Osteoblast (primary cell): ENCODE measurements around the gene GSK3B. TPM values are rescaled to one million over a fixed set of nuclear protein-coding genes. Genes with fewer than 3 reads are reported as not detected.

ENCODE experiments used
- DNase-seq: peaks from one replicate; pipeline ENCODE4 v3.0.0; 2011; ENCODE audit warnings: low spot score, mixed read lengths; ENCODE audit not compliant: insufficient read length; ENCODE audit errors: missing footprints
- H2AFZ ChIP-seq: 2 replicates; pipeline ENCODE4 v1.6.0; 2011; ENCODE audit warnings: mild to moderate bottlenecking, low read length
- H3K27ac ChIP-seq: 2 replicates; pipeline ENCODE4 v1.5.1; 2011; ENCODE audit warnings: mild to moderate bottlenecking, low read depth, low read length, moderate library complexity
- H3K27me3 ChIP-seq: 2 replicates; pipeline ENCODE4 v1.6.0; 2012; ENCODE audit warnings: mild to moderate bottlenecking, control low read depth, inconsistent platforms, low read length, moderate library complexity; ENCODE audit not compliant: insufficient read depth
- H3K36me3 ChIP-seq: 2 replicates; pipeline ENCODE4 v1.5.1; 2011; ENCODE audit warnings: mild to moderate bottlenecking, low read length, control low read depth, moderate library complexity; ENCODE audit not compliant: insufficient read depth
- H3K4me1 ChIP-seq: 2 replicates; pipeline ENCODE4 v1.5.1; 2011; ENCODE audit warnings: mild to moderate bottlenecking, low read length, control low read depth, moderate library complexity; ENCODE audit not compliant: insufficient read depth
- H3K4me2 ChIP-seq: 2 replicates; pipeline ENCODE4 v1.6.0; 2011; ENCODE audit warnings: mild to moderate bottlenecking, low read length; ENCODE audit not compliant: insufficient read depth
- H3K4me3 ChIP-seq: fragments of 200-600 bp; sonication (generic); 3 replicates; pipeline ENCODE4 v1.5.1; 2012; ENCODE audit warnings: mild to moderate bottlenecking, low read length, inconsistent platforms; ENCODE audit not compliant: insufficient read depth
- H3K79me2 ChIP-seq: 2 replicates; pipeline ENCODE4 v1.6.0; 2012; ENCODE audit warnings: mild to moderate bottlenecking, low read length, control low read depth, inconsistent platforms; ENCODE audit not compliant: insufficient read depth
- H3K9me3 ChIP-seq: 2 replicates; pipeline ENCODE4 v1.5.1; 2011; ENCODE audit warnings: low read depth, low read length, control low read depth
- H4K20me1 ChIP-seq: 2 replicates; pipeline ENCODE4 v1.6.0; 2012; ENCODE audit warnings: mild to moderate bottlenecking, low read length, control low read depth; ENCODE audit not compliant: insufficient read depth
- CTCF ChIP-seq: IDR thresholded peaks from 2 replicates; pipeline ENCODE4 v1.5.1; 2011; ENCODE audit warnings: mild to moderate bottlenecking, low read depth, low read length, moderate library complexity; ENCODE audit errors: extremely low read depth
- total RNA-seq: library from RNA; depleted of rRNA; stranded (reverse); fragments of >200 nt; gene quantifications from 2 replicates; pipeline ENCODE4 v1.2.3, GENCODE V29; 2012

The GSK3B gene
- total RNA-seq, 1 donor = 87.9 TPM

DNA sequence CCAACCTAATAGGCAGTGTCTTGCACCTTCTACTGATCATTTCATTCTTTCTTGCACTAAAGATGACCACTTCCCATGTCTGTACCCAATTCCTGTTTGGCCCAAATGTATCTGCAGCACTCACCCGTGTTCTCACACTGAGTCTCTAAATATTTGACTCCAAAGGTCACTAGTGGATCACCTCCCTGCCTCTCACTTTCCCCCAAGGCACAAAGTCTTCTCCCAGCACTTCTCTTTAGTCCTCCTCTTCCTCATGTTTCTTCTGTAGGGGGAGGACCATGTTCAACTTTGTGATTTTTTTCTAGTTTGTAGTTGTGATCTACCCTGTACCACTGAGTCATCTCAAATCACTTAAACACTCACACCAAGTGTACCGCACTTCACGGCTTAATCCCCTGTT lies 298.4 kb downstream of the GSK3B start:
- Histone ChIP-seq H2AFZ (no peak overlapping the region), H3K36me3 (no peaks in the 10 kb centered on the region), H3K4me3 (no peak overlapping the region), H4K20me1 (no peaks in the 10 kb centered on the region), H3K79me2 (no peaks in the 10 kb centered on the region), H3K9me3 (no peaks in the 10 kb centered on the region), H3K27ac (no peak overlapping the region), H3K4me2 (no peak overlapping the region), H3K4me1 (peaks cover 4% of the 10 kb centered on the region), H3K27me3 (peaks cover 12% of the 10 kb centered on the region)
- TF ChIP-seq CTCF = no peak
- DNase-seq = no peak

GRCh38 chr3:119794971-119795612 lies 299.2 kb downstream of the GSK3B start:
- peak overlapping the region; percentile 23 for H2AFZ ChIP-seq
- TF ChIP-seq CTCF = no peak
- H3K36me3 ChIP-seq = no peaks in the 10 kb centered on the region
- peak; percentile 51 for DNase-seq
- H3K4me1 ChIP-seq = peaks cover 4% of the 10 kb centered on the region
- peaks cover 7% of the 10 kb centered on the region for H3K27me3 ChIP-seq
- H3K4me2 ChIP-seq = no peak overlapping the region
- H3K27ac ChIP-seq = no peak overlapping the region
- H3K79me2 ChIP-seq = no peaks in the 10 kb centered on the region
- H3K4me3 ChIP-seq = no peak overlapping the region
- H4K20me1 ChIP-seq = no peaks in the 10 kb centered on the region
- H3K9me3 ChIP-seq = no peaks in the 10 kb centered on the region

DNA sequence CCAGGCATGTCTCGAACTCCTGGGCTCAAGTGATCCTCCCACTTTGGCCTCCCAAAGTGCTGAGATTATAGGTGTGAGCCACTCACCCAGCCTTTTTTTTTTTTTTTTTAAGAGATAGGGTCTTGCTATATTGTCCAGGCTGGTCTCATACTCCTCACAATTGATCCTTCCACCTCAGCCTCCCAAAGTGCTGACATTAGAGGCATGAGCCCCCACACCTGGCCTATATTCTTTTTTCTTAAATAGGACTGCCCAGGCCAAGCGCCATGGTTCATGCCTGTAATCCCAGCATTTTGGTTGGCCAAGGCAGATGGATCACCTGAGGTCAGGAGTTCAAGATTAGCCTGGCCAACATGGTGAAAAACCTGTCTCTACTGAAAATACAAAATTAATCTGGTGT lies 299.8 kb downstream of the GSK3B start:
- Histone ChIP-seq H3K36me3 (no peaks in the 10 kb centered on the region), H3K4me3 (no peak overlapping the region), H3K79me2 (no peaks in the 10 kb centered on the region), H3K4me1 (peaks cover 4% of the 10 kb centered on the region), H4K20me1 (no peaks in the 10 kb centered on the region), H3K27ac (no peak overlapping the region), H2AFZ (no peak overlapping the region), H3K27me3 (peaks cover 7% of the 10 kb centered on the region), H3K9me3 (no peaks in the 10 kb centered on the region), H3K4me2 (no peak overlapping the region)
- no peak for DNase-seq
- TF ChIP-seq CTCF = no peak

GRCh38 chr3:119792270-119792669 lies 302.0 kb downstream of the GSK3B start:
- Histone ChIP-seq H4K20me1 (no peaks in the 10 kb centered on the region), H3K4me1 (peaks cover 4% of the 10 kb centered on the region), H3K27me3 (peaks cover 7% of the 10 kb centered on the region), H3K79me2 (no peaks in the 10 kb centered on the region), H3K27ac (no peak overlapping the region), H3K4me2 (no peak overlapping the region), H2AFZ (no peak overlapping the region), H3K4me3 (no peak overlapping the region), H3K9me3 (no peaks in the 10 kb centered on the region), H3K36me3 (no peaks in the 10 kb centered on the region)
- DNase-seq = no peak
- TF ChIP-seq CTCF = no peak
